ENCODE measurements around the gene FAM25A. TPM values are rescaled to one million over a fixed set of nuclear protein-coding genes. Genes with fewer than 3 reads are reported as not detected.
"Not testable (repeated sequence)": the region's sequence is repeated elsewhere in the genome, so short reads cannot be mapped to it uniquely, and the experiment has no call there.

Gene FAM25A
- total RNA-seq = not detected

GRCh38 chr10:87020056-87020455 is at the start of gene FAM25A:
Gene FAM25A (plus strand): TSS chr10:87020294. CDS start chr10:87020325, 31 bp downstream.
- DNase-seq = not testable (repeated sequence)

- DNase-seq = no peak
Measured at GRCh38 chr10:86970982-86971231, 49.2 kb upstream of the FAM25A start.

DNA sequence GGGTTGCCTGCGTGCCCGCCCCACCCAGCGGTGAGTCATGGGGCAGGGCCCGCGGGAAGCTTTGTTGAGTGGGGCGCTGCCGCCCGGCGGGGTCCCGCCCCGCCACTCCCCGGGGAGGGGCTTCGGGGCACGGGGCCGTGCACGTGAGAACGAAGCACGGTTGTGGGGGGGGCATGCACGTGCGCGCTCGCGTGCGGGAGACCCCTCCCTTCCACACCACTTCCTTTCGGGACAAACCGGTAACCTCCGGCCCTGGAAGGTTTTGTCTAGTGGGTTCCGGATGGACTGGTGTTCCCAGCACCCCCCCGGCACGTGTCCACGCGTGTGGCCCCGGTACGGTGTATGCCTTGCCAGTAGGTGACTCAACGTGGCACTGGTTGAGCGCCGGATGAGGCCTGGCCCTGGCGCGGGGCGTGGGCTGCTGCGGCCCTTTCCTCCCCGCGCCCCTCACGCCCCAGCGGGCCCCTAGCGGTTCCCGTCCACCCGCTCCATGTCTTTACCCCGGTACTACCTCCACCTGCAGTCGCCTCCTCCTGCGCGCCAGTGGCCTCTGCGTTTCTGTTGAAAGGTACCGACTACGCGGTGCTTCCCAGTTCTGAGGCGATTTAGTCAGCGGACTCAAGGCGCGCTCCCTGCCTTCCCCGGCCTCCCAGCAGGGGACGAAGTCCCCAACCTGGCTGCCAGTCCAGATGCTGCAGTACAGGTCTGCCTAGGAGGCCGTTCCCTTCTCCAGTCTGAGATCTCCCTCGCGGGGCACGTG is 48.7 kb upstream of the FAM25A start:
- DNase-seq = peak; percentile 31

GRCh38 chr10:86972613-86973380 is 47.3 kb upstream of the FAM25A start:
- no peak for DNase-seq

DNA sequence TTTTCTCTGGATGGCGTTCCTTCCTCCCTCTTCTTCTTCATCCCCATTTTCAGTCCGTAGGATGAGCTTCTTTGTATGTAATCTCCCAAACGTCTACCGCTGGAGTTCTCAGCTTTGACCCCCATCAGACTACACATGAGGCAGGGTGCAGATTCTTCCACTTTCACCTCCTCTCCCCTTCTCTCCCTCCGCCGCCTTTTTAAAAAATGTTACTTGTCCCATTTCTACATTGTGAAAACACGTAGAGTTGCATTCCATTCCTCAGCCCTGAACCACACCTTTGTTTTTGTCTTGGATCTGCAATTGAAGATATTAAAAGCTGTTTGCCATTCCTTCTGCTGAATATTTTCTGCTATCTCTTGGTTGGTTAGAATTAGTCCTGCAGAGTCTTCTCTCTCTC is 45.6 kb upstream of the FAM25A start:
- no peak for DNase-seq

DNA sequence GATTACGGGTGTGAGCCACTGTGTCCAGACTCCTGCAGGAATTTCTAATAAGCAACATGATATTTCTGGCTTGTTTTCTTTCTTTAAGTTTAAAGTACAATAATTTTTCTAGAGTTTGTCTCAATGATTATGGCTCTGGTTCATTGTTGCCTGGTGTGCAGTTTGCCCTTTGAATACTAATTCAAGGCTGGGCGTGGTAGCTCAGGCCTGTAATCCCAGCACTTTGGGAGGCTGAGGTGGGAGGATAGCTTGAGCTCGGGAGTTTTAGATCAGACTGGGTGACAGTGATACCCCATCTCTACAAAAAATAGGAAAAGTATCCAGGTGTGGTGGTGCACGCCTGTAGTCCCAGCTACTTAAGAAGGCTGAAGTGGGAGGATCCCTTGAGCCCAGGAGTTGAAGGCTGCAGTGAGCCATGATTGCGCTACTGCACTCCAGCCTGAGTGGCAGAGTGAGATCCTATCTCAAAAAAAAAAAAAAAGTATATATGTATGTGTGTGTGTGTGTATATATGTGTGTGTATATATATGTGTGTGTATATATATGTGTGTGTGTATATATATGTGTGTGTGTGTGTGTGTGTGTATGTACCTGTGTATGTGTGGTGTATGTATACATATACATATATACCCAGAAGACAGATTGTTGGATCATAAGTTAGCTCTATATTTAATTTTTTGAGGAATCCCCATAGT is 43.6 kb upstream of the FAM25A start:
- no peak for DNase-seq

DNA sequence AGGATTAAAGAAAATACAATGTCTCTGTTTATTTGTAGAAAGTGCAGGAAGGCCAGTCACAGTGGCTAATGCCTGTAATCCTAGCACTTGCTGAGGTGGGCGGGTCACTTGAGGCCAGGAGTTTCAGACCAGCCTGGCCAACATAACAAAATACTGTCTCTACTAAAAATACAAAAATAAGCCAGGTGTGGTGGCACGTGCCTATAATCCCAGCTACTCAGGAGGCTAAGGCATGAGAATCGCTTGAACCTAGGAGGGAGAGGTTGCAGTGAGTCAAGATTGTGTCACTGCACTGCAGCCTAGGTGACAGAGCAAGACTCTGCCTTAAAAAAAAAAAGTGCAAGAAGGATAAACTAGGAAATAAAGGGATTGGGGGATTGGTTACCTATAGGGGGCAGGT is 41.6 kb upstream of the FAM25A start:
- not testable (repeated sequence) for DNase-seq

GRCh38 chr10:86979296-86979818 is 40.7 kb upstream of the FAM25A start:
- no peak for DNase-seq

DNA sequence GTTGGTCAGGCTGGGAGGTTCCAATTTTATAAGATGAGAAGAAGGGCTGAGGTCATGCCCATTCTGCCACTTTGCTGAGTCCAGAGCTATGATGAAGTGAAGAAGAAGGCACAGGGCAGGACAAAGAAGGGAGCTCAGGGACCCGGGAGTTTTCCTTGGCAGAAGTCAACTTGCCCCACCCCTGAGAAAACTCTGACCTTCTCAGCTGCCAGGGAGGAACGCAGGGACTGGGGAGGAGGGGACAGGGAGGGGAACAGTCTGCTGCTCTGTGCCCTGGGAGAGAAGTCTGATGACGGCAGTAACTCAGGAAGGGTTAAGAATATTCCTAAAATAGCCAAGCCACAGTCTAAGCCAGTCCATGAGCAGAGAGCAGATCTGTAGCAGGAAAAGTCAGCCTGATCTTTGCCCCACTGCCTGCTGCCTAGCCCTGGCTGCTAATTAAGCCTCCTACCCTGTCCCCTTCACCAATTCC is 40.1 kb upstream of the FAM25A start:
- DNase-seq = no peak

- not testable (repeated sequence) for DNase-seq
Measured at GRCh38 chr10:86981020-86981419, 39.1 kb upstream of the FAM25A start.

- DNase-seq = no peak
Measured at GRCh38 chr10:86981716-86982115, 38.4 kb upstream of the FAM25A start.

DNA sequence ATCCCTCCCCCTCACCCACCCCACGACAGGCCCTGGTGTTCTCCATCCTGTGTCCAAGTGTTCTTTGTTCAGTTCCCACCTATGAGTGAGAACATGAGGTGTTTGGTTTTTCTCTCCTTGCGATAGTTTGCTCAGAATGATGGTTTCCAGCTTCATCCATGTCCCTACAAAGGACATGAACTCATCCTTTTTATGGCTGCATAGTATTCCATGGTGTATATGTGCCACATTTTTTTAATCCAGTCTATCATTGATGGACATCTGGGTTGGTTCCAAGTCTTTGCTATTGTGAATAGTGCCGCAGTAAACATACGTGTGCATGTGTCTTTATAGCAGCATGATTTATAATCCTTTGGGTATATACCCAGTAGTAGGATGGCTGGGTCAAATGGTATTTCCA is 35.6 kb upstream of the FAM25A start:
- DNase-seq = not testable (repeated sequence)

DNA sequence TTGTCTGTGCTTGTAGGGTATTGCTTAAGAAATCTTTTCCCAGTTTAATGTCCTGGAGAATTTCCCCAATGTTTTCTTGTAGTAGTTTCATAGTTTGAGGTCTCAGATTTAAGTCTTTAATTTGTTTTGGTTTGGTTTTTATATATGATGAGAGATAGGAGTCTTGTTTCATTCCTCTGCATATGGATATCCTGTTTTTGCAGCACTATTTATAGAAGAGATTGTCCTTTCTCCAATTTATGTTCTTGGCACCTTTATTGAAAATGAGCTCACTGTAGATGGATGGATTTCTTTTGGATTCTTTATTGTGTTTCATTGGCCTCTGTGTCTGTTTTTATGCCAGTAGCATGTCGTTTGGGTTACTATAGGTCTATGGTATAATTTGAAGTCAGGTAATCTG is 31.6 kb upstream of the FAM25A start:
- no peak for DNase-seq

DNA sequence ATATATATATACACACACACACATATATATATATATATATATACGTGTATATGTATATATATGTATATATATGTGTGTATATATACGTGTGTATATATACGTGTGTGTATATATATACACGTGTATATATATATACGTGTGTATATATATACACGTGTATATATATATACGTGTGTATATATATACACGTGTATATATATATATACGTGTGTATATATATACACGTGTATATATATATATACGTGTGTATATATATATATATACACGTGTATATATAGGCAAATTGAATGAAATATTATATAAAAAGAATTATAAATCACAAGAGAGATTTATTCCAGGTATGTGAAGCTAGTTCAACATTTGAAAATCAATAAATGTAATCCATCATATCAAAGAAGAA is 28.7 kb upstream of the FAM25A start:
- not testable (repeated sequence) for DNase-seq

DNA sequence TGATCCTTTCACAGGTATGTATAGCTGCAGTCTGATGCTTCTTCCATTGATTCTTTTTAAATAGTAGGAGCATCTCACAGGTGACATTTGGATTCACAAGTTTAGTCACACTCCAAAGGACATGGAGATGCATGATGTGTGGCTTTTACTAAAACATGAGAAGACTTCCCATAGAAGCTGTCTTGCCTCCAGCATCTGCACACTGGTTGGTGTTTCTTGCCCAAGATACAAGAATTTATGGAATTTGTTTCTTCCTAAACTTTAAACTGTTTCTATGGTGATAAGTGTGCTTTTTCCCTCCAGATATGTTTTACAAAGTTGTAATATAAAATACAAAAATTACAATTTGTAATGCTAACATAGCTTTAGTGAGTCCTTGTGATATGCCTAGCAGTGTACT is 27.6 kb upstream of the FAM25A start:
- no peak for DNase-seq

GRCh38 chr10:86992929-86993328 is 27.2 kb upstream of the FAM25A start:
- DNase-seq = no peak

GRCh38 chr10:86999802-87000403 is 20.2 kb upstream of the FAM25A start:
- DNase-seq = not testable (repeated sequence)

- DNase-seq = no peak
Measured at GRCh38 chr10:87000491-87000890, 19.6 kb upstream of the FAM25A start.

DNA sequence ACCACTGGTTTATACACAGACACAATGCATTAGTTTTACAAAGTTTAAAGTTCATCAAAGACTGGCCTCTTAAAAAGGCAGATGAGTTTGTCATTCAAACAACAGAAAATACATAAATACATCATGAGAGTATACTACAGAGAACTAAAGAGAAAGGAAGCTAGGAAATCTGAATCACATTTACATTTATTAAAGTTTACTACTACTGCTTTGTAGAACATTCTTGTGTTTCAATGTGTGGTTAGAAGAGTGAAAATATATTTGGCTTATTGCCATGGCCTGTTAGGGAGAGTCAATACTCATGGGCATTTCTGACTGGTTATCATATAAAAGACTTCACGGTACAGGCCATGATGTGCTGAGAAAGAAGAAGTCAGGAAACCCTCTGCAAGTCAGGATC is 13.0 kb upstream of the FAM25A start:
- not testable (repeated sequence) for DNase-seq

- DNase-seq = not testable (repeated sequence)
Measured at GRCh38 chr10:87007674-87008073, 12.4 kb upstream of the FAM25A start.

DNA sequence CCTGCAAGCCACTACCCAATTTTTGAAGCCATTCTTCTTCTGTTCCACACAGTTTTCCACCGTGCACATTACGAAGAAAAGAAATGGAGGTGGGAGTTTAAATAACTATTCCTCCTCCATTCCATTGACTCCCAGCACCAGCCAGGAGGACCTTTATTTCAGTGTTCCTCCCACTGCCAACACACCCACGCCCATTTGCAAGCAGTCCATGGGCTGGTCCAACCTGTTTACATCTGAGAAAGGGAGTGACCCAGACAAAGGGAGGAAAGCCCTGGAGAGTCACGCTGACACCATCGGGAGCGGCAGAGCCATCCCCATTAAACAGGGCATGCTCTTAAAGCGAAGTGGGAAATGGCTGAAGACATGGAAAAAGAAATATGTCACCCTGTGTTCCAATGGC is 11.8 kb upstream of the FAM25A start:
- not testable (repeated sequence) for DNase-seq

DNA sequence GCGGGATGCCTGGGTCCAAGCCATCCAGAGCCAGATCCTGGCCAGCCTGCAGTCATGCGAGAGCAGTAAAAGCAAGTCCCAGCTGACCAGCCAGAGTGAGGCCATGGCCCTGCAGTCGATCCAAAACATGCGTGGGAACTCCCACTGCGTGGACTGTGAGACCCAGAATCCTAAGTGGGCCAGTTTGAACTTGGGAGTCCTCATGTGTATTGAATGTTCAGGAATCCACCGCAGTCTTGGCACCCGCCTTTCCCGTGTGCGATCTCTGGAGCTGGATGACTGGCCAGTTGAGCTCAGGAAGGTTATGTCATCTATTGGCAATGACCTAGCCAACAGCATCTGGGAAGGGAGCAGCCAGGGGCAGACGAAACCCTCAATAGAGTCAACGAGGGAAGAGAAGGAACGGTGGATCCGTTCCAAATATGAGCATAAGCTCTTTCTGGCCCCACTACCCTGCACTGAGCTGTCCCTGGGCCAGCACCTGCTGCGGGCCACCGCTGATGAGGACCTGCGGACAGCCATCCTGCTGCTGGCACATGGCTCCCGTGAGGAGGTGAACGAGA is 10.9 kb upstream of the FAM25A start:
- not testable (repeated sequence) for DNase-seq
